ENCODE data around the gene MTIF2.
"Not testable (repeated sequence)": the region's sequence is repeated elsewhere in the genome, so short reads cannot be mapped to it uniquely, and the experiment has no call there.

The MTIF2 gene

GRCh38 chr2:55268907-55269644 is at the start of gene MTIF2:
TSS of gene MTIF2 (minus strand) at chr2:55269231. CDS start at chr2:55263858, 5,373 bp downstream.
- DNase-seq: peak; percentile 37 to 82 (median 74)

- DNase-seq: no peak
These were observed 46.0 kb upstream of the MTIF2 start for GRCh38 chr2:55314985-55315384.

- DNase-seq: no peak
These were observed 42.4 kb upstream of the MTIF2 start for GRCh38 chr2:55311444-55311870.

GRCh38 chr2:55309446-55309845 is 40.4 kb upstream of the MTIF2 start:
- no peak for DNase-seq

- DNase-seq: no peak
These were observed 33.2 kb upstream of the MTIF2 start for GRCh38 chr2:55302241-55302640.

- no peak for DNase-seq
These were observed 32.2 kb upstream of the MTIF2 start for GRCh38 chr2:55301277-55301676.

- DNase-seq: no peak
These were observed 27.4 kb upstream of the MTIF2 start for GRCh38 chr2:55296393-55296792.

GRCh38 chr2:55283083-55283482 is 14.1 kb upstream of the MTIF2 start:
- no peak for DNase-seq

GRCh38 chr2:55282110-55282917 is 13.3 kb upstream of the MTIF2 start:
- peak; percentile 72 to 87 (median 80) for DNase-seq

- DNase-seq: not testable (repeated sequence)
These were observed 12.0 kb upstream of the MTIF2 start for GRCh38 chr2:55280851-55281546.

GRCh38 chr2:55279859-55280424 is 10.9 kb upstream of the MTIF2 start:
- DNase-seq: not testable (repeated sequence)

GRCh38 chr2:55279214-55279835 is 10.3 kb upstream of the MTIF2 start:
- DNase-seq: not testable (repeated sequence)

GRCh38 chr2:55277310-55277709 is 8.3 kb upstream of the MTIF2 start:
- no peak for DNase-seq

GRCh38 chr2:55274346-55274745 is 5.3 kb upstream of the MTIF2 start:
- DNase-seq: not testable (repeated sequence)

GRCh38 chr2:55269645-55269990 is 587 bp upstream of the MTIF2 start:
- DNase-seq: peak in 1 of 6 experiments; percentile 43

- peak in 1 of 6 experiments; percentile 31 for DNase-seq
These were observed 634 bp downstream of the MTIF2 start for GRCh38 chr2:55268288-55268906.

- DNase-seq: not testable (repeated sequence)
These were observed 9.4 kb downstream of the MTIF2 start for GRCh38 chr2:55259586-55259985.

- DNase-seq: no peak
These were observed 16.2 kb downstream of the MTIF2 start for GRCh38 chr2:55252832-55253231.

GRCh38 chr2:55247025-55247424 is 22.0 kb downstream of the MTIF2 start:
- DNase-seq: no peak

GRCh38 chr2:55245411-55245810 is 23.6 kb downstream of the MTIF2 start:
- no peak for DNase-seq

- DNase-seq: no peak
These were observed 26.4 kb downstream of the MTIF2 start for GRCh38 chr2:55242617-55243016.

- DNase-seq: not testable (repeated sequence)
These were observed 27.4 kb downstream of the MTIF2 start for GRCh38 chr2:55241582-55241981.
